Keratinocyte (primary cell): ENCODE measurements around the gene FCER1G. TPM values are rescaled to one million over a fixed set of nuclear protein-coding genes. Genes with fewer than 3 reads are reported as not detected.
A peak's percentile ranks its signal among the peaks of the same experiment; 100 is the strongest.

Source experiments
- DNase-seq: peaks from one replicate; pipeline ENCODE4 v3.0.0-alpha.2; 2011; ENCODE audit warnings: low read depth, missing footprints, low spot score
- FAIRE-seq: peaks from 2 replicates; lab custom pipeline; 2011; peaks lifted over from hg19 to GRCh38; lab: Jason Lieb, UNC
- H2AFZ ChIP-seq: 2 replicates; pipeline ENCODE4 v1.6.0; 2012; ENCODE audit warnings: low read length, control low read depth, inconsistent platforms; ENCODE audit not compliant: control insufficient read depth
- H3K27ac ChIP-seq: 2 replicates; pipeline ENCODE4 v1.5.1; 2011; ENCODE audit warnings: low read length; ENCODE audit not compliant: control insufficient read depth, insufficient read depth
- H3K27me3 ChIP-seq: 3 replicates; pipeline ENCODE4 v1.6.0; 2011; ENCODE audit warnings: low read length; ENCODE audit not compliant: control insufficient read depth, insufficient read depth; ENCODE audit errors: extremely low read depth
- H3K36me3 ChIP-seq, 2 experiments: 2 replicates in 1 of 2; 3 replicates in 1 of 2; pipeline ENCODE4 v1.5.1; 2011; ENCODE audit warnings: low read length in 2 of 2, mild to moderate bottlenecking in 1 of 2; ENCODE audit not compliant: control insufficient read depth in 2 of 2, insufficient read depth in 2 of 2; ENCODE audit errors: extremely low read depth in 1 of 2
- H3K4me1 ChIP-seq: 3 replicates; pipeline ENCODE4 v1.5.1; 2011; ENCODE audit warnings: low read length; ENCODE audit not compliant: control insufficient read depth, insufficient read depth; ENCODE audit errors: extremely low read depth
- H3K4me2 ChIP-seq: 3 replicates; pipeline ENCODE4 v1.6.0; 2011; ENCODE audit warnings: low read depth, low read length; ENCODE audit not compliant: control insufficient read depth, insufficient read depth; ENCODE audit errors: extremely low read depth
- H3K4me3 ChIP-seq, 3 experiments: fragments of 200-600 bp in 1 of 3; sonication (generic) in 1 of 3; 2 replicates in 2 of 3; 3 replicates in 1 of 3; pipeline ENCODE4 v1.5.1; 2011 to 2016; ENCODE audit warnings: low read length in 3 of 3, mild to moderate bottlenecking in 3 of 3, control low read depth in 2 of 3, inconsistent platforms in 1 of 3, low read depth in 1 of 3, mixed read lengths in 1 of 3, mixed run types in 1 of 3, moderate library complexity in 1 of 3; ENCODE audit not compliant: control insufficient read depth in 2 of 3, insufficient read depth in 2 of 3; ENCODE audit errors: extremely low read depth in 1 of 3
- H3K79me2 ChIP-seq: 2 replicates; pipeline ENCODE4 v1.6.0; 2012; ENCODE audit warnings: low read length; ENCODE audit not compliant: control insufficient read depth, insufficient read depth
- H3K9ac ChIP-seq: 3 replicates; pipeline ENCODE4 v1.6.0; 2011; ENCODE audit warnings: low read length; ENCODE audit not compliant: control insufficient read depth, insufficient read depth; ENCODE audit errors: extremely low read depth
- H3K9me1 ChIP-seq: 3 replicates; pipeline ENCODE4 v1.6.0; 2011; ENCODE audit warnings: low read length; ENCODE audit not compliant: control insufficient read depth, insufficient read depth; ENCODE audit errors: extremely low read depth
- H3K9me3 ChIP-seq: 2 replicates; pipeline ENCODE4 v1.5.1; 2012; ENCODE audit warnings: low read depth, low read length; ENCODE audit not compliant: control insufficient read depth
- H4K20me1 ChIP-seq: 3 replicates; pipeline ENCODE4 v1.6.0; 2011; ENCODE audit warnings: low read length; ENCODE audit not compliant: control insufficient read depth, insufficient read depth; ENCODE audit errors: extremely low read depth
- EZH2 ChIP-seq: IDR thresholded peaks from one replicate; pipeline ENCODE4 v1.6.1; 2012; ENCODE audit warnings: inconsistent platforms, mild to moderate bottlenecking, low read length, moderate library complexity
- dilution Hi-C: fragments of 300-500 bp; cut with MboI; formaldehyde crosslinking; loops from one replicate; pipeline ENCODE4 v1.7.0; 2020; ENCODE audit warnings: low sequenced_read_pairs; ENCODE audit not compliant: extremely low pct_ligation_motif_present
- polyA plus RNA-seq, 5 experiments: library from polyadenylated mRNA; depleted of rRNA in 3 of 5; stranded (reverse) in 3 of 5; stranded (forward) in 1 of 5; unstranded in 1 of 5; fragments of >200 nt; gene quantifications; 1 replicate in 1 of 5; 2 replicates in 3 of 5; 3 replicates in 1 of 5; pipeline versions ENCODE4 v1.2.1 to v1.2.3, GENCODE V29; 2011 to 2012; ENCODE audit warnings: missing spikeins in 2 of 5, low read depth in 1 of 5, low replicate concordance in 1 of 5
- TF ChIP-seq, protein P1 (sequence below), 3 experiments: IDR thresholded peaks in 1 of 3; conservative IDR thresholded peaks in 1 of 3; optimal IDR thresholded peaks in 1 of 3; 2 replicates in 2 of 3; 3 replicates in 1 of 3; pipeline versions ENCODE3 to v1.5.1; 2011; ENCODE audit warnings: low read length in 3 of 3, mild to moderate bottlenecking in 3 of 3, moderate library complexity in 2 of 3, control low read depth in 1 of 3, inconsistent platforms in 1 of 3; ENCODE audit not compliant: insufficient read depth in 2 of 3; ENCODE audit errors: extremely low read depth in 1 of 3

The FCER1G gene
- polyA plus RNA-seq, 1 donor (not counting 4 experiments of a cell fraction or from before 2014, with no cell fraction given): 1.2 TPM

DNA sequence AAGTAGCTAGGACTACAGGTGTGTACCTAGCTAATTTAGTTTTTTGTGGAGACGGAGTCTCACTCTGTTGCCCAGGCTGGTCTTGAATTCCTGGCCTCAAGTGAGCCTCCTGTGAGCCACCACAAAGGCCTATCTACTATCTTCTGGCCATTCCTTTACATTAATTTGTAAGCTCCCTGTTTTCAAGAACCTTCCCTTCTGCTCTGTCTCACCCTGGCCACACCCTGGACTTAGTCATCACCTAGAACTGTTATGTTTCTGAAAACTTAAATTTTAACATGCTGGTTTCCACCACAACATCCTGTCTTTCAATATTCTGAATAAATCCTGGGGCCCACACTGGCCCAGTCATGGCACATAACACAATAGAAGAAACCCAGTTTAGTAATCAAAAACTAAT, 32.9 kb upstream of the FCER1G start:
- TF ChIP-seq, protein P1, sequence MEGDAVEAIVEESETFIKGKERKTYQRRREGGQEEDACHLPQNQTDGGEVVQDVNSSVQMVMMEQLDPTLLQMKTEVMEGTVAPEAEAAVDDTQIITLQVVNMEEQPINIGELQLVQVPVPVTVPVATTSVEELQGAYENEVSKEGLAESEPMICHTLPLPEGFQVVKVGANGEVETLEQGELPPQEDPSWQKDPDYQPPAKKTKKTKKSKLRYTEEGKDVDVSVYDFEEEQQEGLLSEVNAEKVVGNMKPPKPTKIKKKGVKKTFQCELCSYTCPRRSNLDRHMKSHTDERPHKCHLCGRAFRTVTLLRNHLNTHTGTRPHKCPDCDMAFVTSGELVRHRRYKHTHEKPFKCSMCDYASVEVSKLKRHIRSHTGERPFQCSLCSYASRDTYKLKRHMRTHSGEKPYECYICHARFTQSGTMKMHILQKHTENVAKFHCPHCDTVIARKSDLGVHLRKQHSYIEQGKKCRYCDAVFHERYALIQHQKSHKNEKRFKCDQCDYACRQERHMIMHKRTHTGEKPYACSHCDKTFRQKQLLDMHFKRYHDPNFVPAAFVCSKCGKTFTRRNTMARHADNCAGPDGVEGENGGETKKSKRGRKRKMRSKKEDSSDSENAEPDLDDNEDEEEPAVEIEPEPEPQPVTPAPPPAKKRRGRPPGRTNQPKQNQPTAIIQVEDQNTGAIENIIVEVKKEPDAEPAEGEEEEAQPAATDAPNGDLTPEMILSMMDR (optimal IDR thresholded peaks at IDR 0.05 in 1 of 3, IDR thresholded peaks at IDR 0.05 in 1 of 3, conservative IDR thresholded peaks at IDR 0.05 in 1 of 3; ENCODE audit: extremely low read depth in 1 of 3, insufficient read depth in 2 of 3, low read length in 3 of 3): no peak
- TF ChIP-seq EZH2: no peak
- Histone ChIP-seq H3K36me3 (no peaks in the 10 kb centered on the region), H3K9ac (peak overlapping the region; percentile 9), H3K27ac (peak overlapping the region; percentile 82), H3K4me2 (peak overlapping the region; percentile 73), H3K9me3 (no peaks in the 10 kb centered on the region), H3K27me3 (no peaks in the 10 kb centered on the region), H3K4me3 (peak overlapping the region in 1 of 3 experiments; percentile 20), H3K9me1 (no peaks in the 10 kb centered on the region), H2AFZ (peak overlapping the region; percentile 42), H3K79me2 (peaks cover under 1% of the 10 kb centered on the region), H3K4me1 (peaks cover 18% of the 10 kb centered on the region), H4K20me1 (no peaks in the 10 kb centered on the region)
- DNase-seq (no peak), FAIRE-seq (no peak)
- dilution Hi-C loops: no loop called here

GRCh38 chr1:161185282-161185682, 29.8 kb upstream of the FCER1G start:
- H3K4me2 ChIP-seq: no peak overlapping the region
- H3K9ac ChIP-seq: no peak overlapping the region
- no peak overlapping the region for H3K4me3 ChIP-seq
- H3K4me1 ChIP-seq: peaks cover 13% of the 10 kb centered on the region
- dilution Hi-C loops: no loop called here
- no peak overlapping the region for H3K27ac ChIP-seq
- no peaks in the 10 kb centered on the region for H4K20me1 ChIP-seq
- H3K79me2 ChIP-seq: no peaks in the 10 kb centered on the region
- H2AFZ ChIP-seq: peak overlapping the region; percentile 52
- no peaks in the 10 kb centered on the region for H3K27me3 ChIP-seq
- no peaks in the 10 kb centered on the region for H3K36me3 ChIP-seq
- TF ChIP-seq, protein P1 (optimal IDR thresholded peaks at IDR 0.05 in 1 of 3, IDR thresholded peaks at IDR 0.05 in 1 of 3, conservative IDR thresholded peaks at IDR 0.05 in 1 of 3; ENCODE audit: extremely low read depth in 1 of 3, insufficient read depth in 2 of 3, low read length in 3 of 3): no peak
- no peak for TF ChIP-seq EZH2
- no peaks in the 10 kb centered on the region for H3K9me3 ChIP-seq
- no peak for FAIRE-seq
- H3K9me1 ChIP-seq: no peaks in the 10 kb centered on the region
- DNase-seq: no peak
